CD4-positive, alpha-beta T cell treated with Interleukin-4 for 1 hour (primary cell): ENCODE measurements around the gene BNC2.

Source experiments
- DNase-seq, 2 donors: peaks; one replicate each; pipeline ENCODE4 v3.0.0-alpha.2; 2020 to 2022

The BNC2 gene

DNA sequence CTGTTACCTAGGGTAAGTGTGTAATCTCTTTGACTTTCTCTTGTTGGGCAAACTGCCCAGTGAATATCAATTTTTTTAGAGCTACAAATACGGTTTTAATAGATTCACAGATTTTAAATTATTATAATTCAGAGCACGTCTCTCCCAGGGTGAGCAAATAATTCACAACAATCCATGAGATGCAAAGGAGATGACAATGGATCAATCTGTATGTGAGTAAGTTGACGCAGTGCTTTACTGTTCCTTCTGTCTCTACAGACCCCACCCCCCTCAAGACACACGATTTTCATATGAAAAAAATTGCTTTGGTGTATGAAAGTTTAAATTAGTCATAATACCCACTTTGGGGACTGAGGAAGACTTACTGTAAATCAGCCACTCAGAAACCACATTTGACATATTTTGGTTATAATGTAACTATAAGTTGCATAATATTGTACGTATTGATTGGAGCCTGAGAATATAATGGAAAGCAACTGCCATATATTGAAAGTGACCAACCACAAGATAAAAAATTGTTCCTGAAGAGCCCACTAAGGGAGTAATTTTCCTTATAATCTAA, 201.7 kb downstream of the BNC2 start:
- DNase-seq: no peak

DNA sequence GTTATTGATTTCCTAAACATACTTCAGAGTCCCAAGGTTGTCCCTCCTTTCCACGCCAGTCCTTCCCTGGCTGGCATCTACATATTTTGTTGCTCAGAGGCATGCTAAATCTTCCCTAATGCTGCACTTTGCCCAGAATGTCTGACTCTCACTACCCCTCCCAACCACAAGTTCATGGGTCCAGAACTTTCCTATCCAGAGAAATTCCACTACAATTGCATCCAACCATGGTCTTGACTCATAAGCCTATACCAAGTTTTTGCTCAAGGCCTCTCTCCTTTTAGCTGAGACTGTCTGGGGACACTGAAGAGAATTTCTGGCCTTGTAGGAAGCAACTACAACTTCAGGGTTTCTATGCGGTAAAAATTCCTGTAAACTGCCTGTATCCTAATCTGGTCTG, 206.3 kb downstream of the BNC2 start:
- no peak for DNase-seq

DNA sequence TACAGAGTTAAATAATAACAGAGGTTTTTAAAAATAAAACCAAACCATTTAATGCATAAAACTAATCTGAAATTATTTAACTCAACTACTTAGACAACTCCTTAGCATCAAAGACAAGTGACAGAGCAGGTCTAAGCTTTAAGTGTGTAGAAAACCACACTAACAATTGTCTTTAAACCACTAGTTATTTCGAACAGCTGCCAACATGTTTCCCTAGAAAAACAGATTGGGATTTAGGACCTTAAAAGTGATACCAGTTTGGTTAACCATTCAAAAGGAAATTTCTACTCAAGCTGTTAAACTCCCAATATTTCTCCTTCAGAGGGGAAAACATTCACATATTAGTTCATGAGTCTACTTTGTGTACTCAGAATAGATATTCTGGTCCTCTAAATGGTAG, 208.7 kb downstream of the BNC2 start:
- no peak for DNase-seq

DNA sequence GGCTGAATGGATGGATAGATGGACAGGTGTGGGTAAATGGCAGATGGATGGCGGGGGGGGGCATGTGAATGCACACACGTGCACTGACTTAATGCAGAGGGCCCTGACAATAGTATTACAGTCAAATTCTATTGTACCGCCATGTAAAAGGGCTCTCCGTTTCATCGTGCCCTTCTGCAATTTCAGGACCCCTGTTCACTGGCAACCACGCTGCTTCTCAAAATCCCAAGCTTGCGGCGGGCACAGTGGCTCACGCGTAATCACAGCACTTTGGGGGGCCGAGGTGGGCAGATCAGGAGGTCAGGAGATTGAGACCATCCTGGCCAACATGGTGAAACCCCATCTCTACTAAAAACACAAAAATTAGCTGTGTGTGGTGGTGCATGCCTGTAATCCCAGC, 211.4 kb downstream of the BNC2 start:
- DNase-seq: no peak

DNA sequence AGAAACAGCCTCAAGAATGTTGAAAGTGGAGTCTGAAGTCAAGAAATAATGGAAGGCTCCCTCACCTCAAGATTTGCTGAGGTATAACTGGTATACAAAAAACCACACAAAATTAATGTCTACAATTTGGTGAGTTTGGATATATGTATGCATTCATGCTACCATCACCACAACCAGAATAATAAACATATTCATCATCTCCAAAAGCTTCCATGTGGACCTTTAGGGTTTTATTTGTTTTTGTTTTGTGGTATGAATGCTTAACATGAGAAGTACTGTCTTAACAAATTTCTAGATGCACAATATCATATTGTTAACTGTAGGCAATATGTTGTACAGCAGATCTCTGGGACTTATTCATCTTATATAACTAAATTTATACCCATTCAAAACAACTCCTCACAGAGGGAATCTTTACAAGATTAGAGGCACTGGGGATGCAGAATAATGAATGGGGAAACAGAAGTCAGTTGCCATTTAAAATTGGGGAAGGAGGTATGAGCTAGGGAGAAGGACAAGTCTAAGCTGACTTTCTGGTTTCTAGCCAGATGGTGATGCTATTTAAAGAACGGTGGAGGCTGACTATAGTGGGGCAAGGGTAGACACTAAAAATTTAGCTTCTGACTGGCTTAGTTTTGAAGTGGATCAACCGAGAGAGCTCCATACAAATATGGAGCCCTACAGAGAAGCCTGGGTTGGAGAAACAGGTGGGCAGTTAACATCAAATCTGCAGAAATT, 213.9 kb downstream of the BNC2 start:
- no peak for DNase-seq

DNA sequence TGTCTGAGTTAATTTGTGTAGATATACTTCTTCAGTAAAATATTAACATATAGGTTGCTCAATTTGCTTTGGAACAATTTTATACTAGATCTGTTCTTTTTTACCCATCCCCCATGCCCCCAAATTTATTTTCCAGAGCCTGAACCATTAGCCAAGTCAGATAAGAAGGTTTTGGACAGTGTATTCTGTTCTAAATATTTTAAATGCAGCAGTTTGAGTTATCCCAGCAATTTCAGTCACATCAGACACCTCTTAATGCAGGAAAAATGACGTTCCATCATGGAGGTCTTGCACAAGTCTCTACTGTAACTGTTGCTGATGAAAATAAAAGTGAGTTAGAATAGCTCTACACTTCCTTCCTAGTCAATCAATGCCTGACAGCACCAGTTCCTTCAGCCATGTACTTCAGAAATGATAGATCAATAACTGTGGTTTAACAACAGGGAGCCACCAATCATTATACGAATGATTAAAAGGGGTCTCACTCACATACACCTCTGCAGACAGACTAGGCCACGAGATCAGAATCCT, 215.8 kb downstream of the BNC2 start:
- DNase-seq: no peak

DNA sequence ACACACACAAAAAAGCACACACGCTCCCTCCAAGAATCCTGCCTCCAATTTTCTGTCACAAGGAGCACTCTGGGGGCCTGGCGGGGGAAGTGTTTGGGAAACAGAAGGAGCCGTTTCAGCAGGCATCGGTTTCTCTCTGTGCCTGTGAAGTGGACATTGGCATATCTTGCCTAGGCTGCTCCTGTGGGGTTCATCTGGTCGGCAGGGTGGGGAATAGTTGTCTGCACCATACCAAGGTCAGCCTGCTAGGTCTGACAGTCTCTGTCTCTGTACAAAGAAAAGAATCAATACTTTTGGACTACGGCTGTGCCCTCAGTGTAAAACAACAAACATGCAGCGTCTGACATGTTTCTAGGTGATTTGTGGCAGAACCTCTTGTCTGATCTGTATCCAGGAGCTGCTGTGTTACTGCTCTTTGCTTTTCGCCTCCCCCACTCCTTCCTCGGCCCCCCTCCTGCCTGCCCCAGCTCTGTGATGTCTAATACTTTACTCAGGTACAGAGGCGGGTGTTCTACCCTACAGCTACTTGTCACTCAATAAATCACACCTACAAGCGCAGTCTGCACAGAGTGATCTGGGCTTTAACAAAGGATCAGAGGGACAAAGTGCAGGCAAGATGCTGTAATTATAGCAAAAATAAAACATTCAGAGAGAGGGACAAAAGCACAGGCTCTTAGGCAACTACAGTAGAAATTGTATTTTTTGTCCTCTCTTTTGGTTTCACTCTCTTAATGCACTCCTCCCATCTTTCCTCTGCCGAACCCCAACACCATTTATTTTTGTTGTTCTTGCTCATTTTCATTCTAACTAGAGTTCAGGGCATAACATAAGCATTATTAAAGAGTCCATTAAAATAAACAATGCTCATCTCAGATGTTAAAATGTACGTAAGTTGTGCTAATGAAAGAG, 216.7 kb downstream of the BNC2 start:
- DNase-seq: no peak

DNA sequence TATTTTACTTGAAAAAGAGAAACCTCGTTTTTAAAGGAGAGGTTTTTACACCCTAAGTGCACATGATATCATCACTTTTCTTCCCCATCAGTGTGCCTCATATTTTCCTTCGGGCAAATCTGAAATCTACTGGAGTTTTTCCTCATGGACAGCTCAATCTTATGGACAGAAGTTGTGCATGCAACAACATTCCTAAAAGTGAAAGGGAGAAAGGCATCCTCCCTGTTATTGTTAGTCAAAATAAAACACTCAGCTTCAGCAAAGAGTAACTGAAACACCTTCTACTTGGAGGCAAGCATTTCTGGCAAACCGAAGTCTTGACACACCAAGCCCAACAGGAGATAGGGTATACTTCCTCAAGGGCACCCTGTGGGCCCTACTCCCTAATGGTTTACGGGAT, 217.9 kb downstream of the BNC2 start:
- no peak for DNase-seq

DNA sequence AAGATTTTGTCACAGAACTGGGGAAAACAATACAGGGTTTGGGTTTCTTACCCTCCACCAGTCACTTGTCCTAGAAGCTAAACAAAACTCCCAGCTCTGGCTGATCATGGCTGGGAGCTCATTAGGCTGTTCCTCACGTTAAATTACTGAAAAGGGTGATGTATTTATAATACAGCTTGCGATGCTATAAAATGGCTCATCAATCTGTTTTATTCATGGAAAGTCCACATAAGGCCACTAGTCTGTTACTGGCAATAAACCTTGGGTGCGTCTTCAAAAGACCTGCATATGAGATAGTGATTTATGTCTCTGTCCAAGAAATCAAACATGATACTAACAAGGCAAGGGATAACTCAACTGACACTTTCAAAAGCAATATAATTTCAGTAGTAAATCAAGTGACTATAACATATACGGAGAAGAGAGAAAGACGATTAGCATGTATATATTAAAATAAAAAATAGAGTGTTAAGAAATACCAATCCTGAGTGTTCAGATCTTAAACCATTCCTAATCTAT, 219.0 kb downstream of the BNC2 start:
- no peak for DNase-seq

DNA sequence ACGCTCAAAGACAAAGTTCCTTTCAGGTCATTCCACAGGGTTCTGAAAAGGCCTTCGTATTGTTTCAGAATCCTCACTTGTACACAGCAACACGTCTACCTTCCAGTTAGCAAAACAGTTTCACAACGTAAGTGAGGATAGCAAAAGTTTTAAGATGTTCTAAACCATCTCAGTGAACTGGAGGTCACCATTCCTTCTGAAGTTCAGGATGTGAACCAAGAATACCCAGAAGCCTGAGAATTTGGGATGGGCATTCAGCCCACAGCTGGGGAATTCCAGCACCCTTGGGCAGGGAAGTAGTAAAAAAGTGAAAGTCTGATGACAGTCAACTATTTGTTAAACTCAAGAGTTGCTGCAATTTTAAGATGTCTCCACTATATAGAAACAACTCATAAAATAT, 224.5 kb downstream of the BNC2 start:
- no peak for DNase-seq

DNA sequence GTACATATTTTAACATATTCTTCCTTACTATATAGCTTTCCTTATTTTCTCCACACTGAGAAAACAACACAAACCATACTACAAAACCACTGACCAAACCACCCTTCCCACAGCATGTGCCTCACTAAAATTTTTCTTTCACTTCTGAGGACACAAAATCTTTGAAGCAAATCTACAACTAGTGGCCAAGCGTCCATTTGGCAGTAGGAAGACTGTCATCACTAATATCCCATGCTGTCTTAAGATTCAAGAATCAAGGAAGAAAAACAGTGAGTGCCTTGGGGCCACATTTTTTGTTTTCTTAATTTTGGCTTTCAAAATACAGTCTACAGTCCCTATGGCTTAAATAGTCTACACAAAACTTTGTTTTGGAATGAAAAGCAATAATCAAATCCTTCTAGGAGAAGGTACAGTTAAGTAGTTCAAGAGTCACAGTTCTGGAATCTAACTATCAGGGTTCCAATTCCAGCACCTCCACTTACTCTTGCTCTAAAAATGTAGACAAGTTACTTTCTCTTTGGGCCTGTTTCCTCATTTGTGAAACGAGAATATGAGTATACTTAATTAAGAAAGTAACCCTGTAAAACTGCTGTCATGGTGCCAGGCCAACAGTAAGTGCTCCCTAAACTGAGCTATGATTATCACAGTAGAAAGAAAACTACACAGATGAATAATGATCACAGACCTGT, 227.9 kb downstream of the BNC2 start:
- no peak for DNase-seq

DNA sequence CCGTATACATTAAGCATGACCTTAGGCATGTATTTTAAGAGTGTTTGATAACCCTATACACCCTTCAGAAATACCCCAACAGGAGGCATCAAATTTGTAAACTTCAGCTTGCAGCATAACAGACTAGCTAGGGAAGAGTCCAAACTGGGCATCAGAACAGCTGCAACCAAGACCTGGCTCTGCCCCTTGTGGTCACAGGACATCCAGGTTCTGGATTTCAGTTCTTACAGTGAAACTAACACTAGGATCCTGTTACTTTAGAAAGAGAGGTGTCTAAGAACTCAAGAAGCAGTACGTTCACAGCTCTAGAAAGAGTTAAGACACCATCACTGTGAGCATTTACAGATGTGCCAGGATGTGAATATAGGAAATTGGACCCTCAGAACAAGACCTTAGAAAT, 229.8 kb downstream of the BNC2 start:
- DNase-seq: no peak

DNA sequence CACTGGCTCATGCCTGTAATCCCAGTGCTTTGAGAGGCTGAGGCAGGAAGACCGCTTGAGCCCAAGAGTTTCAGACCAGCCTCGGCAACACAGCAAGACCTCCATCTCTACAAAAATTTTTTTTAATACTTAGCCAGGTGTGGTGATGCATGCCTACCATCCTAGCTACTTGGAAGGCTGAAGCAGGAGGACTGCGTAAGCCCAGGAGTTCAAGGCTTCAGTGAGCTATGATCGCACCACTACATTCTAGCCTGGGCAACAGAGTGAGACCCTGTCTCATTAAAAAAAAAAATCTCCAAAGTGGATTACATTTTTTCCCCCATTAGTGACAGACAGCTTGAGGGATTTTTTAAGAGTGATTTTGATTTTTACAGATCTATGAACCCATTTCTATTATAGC, 230.8 kb downstream of the BNC2 start:
- DNase-seq: no peak

DNA sequence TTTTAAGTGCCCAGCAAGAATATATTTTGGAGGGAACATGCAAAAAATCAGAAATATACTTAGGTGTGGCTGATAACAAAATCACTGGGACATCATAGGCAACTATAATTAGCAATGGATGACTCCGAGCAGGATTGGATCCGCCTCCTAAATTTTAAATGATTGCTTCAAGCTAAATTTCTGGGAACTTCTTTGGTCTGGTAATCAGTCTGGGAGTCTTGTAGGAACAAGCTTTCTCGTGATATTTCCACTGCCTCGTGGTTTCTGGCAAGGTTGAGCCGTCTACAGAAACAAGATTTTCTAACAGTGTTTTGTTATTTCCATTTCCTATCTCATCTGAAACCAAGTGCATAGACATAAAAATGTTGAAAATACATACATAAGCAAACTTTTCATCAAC, 232.6 kb downstream of the BNC2 start:
- DNase-seq: no peak

DNA sequence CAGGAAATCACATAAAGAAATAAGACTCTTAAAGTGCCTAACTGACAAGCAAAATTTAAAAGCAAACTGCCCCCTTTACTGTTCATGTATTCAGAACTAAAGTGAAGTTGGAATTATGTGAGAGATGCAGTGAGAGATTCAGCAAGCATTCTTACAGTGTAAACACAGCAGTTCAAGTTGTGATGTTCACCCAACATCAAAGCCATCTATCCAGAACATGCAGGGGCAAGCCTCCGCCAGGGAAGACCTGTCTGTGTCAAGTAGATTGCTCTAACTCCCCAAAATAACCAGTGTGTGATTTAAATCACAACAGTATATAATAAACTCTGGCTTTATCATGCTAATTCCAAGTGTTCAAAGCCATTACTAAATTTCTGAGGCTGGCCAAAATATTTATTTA, 233.3 kb downstream of the BNC2 start:
- no peak for DNase-seq

DNA sequence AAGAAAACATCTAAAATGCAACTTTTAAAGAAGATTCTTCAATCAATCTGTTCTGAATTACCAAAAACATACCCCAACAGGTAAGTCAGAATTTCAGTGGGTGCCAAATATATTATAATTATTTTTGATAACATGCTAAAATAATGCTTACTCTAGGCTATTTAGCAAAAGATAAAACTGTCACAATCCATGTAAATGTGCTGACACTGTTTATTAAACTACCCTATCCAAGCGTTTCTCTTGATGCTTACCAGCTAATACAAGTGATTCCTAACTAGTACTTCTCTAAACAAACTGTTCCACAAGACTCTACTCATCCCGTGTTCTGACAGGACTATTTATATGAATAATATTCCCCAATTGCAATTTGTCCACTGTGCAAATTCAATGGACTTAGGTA, 236.7 kb downstream of the BNC2 start:
- no peak for DNase-seq

DNA sequence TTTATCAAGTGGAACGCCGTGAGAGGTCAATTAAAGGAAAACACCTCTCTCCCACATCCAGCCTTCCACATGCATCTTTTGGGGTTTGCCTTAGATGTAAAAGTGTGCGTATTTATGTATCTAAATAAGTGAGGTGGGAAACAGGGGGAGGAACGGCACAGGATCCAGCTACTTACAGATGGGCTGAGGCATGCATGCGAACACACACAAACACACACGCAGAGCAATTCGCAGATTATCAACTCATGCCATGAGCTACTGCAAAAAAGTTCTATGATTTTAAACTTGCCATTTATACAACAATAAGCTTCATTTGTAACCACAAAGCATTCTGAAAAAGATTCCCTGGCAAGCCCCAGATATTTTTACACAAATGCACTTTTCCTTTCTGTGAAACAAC, 242.1 kb downstream of the BNC2 start:
- no peak for DNase-seq

DNA sequence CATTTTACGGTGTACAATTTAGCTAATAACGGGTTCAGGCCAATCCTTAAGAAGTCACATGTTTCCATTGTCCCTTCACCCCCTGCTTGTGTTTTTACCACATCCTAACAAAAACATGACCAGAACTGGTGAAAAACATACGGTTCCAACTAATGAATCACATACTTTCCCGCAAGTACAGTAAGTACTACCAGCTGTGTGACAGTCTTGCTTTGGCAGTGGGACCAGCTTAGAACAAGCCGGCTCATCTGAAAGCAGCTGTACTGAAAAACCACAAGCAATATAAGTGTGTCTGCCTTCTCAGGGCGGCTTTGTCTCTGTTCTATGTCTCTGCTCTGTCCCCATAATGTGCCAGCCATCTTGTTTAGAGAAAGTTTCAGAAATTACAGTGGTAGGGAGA, 242.5 kb downstream of the BNC2 start:
- DNase-seq: no peak

DNA sequence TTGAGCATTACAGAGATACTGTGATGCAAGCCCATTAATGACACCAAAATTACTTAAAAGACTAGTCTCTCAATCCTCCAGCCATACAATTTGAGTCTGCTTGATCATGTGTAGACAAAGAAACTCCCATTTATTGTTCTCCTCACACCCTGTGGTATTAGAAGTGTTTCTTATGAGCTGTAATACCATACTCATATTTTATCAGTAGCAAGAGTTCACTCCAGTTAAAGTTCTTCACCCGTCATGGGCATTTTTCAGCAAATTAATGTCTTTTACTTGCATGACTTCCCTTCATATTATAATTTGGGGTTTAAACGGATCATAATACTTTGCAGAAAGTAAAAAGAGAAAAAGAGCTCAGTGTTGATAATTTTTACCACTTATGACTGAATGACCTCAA, 242.9 kb downstream of the BNC2 start:
- DNase-seq: no peak

DNA sequence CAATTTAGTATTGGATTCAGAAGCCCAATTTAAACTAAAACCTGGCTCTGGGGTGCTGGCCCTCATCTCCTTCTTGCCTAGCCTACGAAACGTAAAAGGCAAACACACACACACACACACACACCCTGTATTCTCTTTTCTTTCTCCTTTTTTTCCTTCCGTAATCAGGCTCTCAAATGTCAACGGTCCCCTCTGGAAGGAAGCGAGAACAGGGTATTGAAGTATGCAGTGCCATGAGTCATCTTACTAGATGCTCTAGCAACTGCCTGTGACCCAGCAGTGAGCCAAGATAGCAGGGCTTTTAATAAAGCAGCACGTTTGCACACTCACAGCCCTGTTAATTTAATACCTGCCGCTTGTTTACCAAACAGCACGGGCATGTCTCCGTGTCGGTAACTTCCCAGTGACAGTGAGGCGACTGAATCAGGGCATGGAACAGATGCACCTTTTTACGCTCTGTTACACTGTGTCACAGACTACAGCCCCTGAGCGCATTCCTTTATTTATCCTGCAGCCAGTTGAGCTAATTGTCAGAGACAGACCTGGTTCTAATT, 243.8 kb downstream of the BNC2 start:
- no peak for DNase-seq

DNA sequence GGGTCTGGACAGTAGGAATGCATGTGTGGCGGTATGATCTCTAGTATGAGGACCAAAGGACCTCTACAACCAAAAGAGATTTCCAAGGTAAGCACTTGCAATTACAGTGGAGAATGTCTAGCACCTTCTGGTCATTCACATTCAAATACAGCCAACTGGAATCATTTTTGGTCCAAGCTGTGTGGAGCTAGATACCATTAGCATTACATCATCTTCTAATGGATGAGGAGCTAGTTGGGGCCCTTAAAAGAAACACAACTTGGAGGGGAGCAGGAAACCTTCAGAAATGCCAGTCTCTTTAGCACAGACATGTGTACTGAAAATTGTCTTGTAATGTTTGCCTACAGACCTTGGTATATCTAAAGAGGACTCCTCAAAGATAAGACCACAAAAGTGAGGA, 244.7 kb downstream of the BNC2 start:
- no peak for DNase-seq

DNA sequence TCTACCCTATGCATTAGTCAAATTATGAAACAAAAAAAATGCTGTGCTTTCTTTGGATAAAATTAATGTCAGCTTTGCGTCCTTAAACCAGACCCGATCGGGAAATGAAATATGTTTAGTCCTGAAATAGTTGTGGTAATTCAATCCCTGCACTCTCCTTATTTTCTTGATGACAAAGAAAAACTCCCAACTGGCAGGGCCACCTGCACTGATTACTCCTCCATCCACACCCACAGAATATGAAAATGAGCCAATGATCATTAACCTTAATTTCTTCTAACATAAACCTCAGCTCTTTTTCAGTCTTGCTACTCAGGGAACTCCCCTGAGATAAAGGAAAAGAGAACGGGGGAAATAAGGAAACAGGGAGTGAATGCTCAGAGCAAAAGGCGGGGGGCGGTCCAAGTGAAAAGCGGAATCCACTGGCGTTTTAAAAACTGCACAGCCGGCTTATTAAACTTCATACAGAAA, 245.3 kb downstream of the BNC2 start:
- DNase-seq: no peak

DNA sequence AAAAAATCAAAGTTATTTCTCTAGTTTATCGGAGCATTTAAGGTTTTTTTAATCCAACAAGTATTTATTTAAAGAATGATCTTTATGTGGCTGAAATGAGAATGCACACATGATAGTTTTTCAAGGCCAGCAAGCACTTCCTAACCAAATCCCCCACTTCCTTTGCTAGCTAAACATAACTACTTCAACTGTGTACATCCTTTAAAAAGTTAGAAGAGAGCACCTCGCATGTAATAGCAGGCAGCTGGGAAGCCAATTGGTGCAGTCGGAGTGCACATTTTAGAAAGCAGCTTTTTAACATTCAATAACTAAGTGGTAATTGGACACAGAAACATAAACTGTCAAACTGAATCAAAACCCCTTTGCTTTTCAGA, 245.7 kb downstream of the BNC2 start:
- DNase-seq: no peak
